Gastrocnemius medialis (tissue), 4 donors: ENCODE data around the gene PGF. TPM values are rescaled to one million over a fixed set of nuclear protein-coding genes. Genes with fewer than 3 reads are reported as not detected.

Experiments
- ATAC-seq, 2 donors: fragments of 150-250 bp; one replicate each; pipeline ENCODE4 v1.9.1; 2016
- DNase-seq, 2 donors: peaks; one replicate each; pipeline ENCODE4 v3.0.0-alpha.2; 2019
- H3K27ac ChIP-seq, 4 donors: fragments of 200-600 bp; sonication (generic); 1 replicate in 1 of 4; 2 replicates in 3 of 4; pipeline ENCODE4 v1.5.1; 2016 to 2018; ENCODE audit warnings: mild to moderate bottlenecking in 2 of 4, moderate library complexity in 1 of 4
- H3K27me3 ChIP-seq, 3 donors: fragments of 200-600 bp; sonication (generic) in 2 of 3; 1 replicate in 1 of 3; 2 replicates in 2 of 3; pipeline versions ENCODE4 v1.5.1 to v1.6.0; 2016 to 2019; ENCODE audit warnings: mild to moderate bottlenecking in 1 of 3, moderate library complexity in 1 of 3
- H3K36me3 ChIP-seq, 2 donors: fragments of 200-600 bp; sonication (generic) in 1 of 2; one replicate each; pipeline ENCODE4 v1.5.1; 2017 to 2018
- H3K4me1 ChIP-seq, 2 donors: fragments of 200-600 bp; sonication (generic) in 1 of 2; one replicate each; pipeline ENCODE4 v1.5.1; 2016 to 2017; ENCODE audit warnings: mild to moderate bottlenecking in 2 of 2
- H3K4me3 ChIP-seq, 4 donors: fragments of 200-600 bp; sonication (generic) in 3 of 4; 1 replicate in 1 of 4; 2 replicates in 3 of 4; pipeline ENCODE4 v1.5.1; 2016 to 2019; ENCODE audit warnings: mild to moderate bottlenecking in 2 of 4
- H3K9me3 ChIP-seq, 3 donors: fragments of 200-600 bp; sonication (generic) in 2 of 3; 1 replicate in 1 of 3; 2 replicates in 2 of 3; pipeline ENCODE4 v1.5.1; 2016 to 2019
- CTCF ChIP-seq, 5 experiments: fragments of 450-650 bp in 3 of 5; fragments of 200-600 bp in 2 of 5; sonication (generic) in 2 of 5; IDR thresholded peaks in 4 of 5; conservative IDR thresholded peaks in 1 of 5; 1 replicate in 4 of 5; 2 replicates in 1 of 5; pipeline ENCODE4 v1.5.1; 2016 to 2019; ENCODE audit warnings: antibody characterized with exemption in 5 of 5, mild to moderate bottlenecking in 3 of 5, moderate library complexity in 3 of 5
- POLR2A ChIP-seq, 2 donors: fragments of 450-650 bp; IDR thresholded peaks; one replicate each; pipeline ENCODE4 v1.6.1; 2017; ENCODE audit warnings: antibody characterized with exemption in 2 of 2, mild to moderate bottlenecking in 2 of 2, moderate library complexity in 2 of 2
- in situ Hi-C, 4 donors: fragments of 200-750 bp; cut with MboI; loops; one replicate each; pipeline versions ENCODE4 v1.15.0 to v1.8.0; 2017; ENCODE audit warnings: low sequenced_read_pairs in 4 of 4
- intact Hi-C: fragments of 100-400 bp; cut with DNase I; formaldehyde crosslinking; loops from one replicate; pipeline ENCODE4 v1.15.1; 2023; ENCODE audit warnings: low total_unique reads
- total RNA-seq, 4 donors: library from RNA; depleted of rRNA; stranded (reverse); fragments of >200 nt; gene quantifications; one replicate each; pipeline versions ENCODE4 v1.1.0 to v1.2.3, GENCODE V29; 2016

PGF gene
- total RNA-seq, 4 donors from 2014 or later, result 2.2 to 7.8 (median 3.8) TPM

DNA sequence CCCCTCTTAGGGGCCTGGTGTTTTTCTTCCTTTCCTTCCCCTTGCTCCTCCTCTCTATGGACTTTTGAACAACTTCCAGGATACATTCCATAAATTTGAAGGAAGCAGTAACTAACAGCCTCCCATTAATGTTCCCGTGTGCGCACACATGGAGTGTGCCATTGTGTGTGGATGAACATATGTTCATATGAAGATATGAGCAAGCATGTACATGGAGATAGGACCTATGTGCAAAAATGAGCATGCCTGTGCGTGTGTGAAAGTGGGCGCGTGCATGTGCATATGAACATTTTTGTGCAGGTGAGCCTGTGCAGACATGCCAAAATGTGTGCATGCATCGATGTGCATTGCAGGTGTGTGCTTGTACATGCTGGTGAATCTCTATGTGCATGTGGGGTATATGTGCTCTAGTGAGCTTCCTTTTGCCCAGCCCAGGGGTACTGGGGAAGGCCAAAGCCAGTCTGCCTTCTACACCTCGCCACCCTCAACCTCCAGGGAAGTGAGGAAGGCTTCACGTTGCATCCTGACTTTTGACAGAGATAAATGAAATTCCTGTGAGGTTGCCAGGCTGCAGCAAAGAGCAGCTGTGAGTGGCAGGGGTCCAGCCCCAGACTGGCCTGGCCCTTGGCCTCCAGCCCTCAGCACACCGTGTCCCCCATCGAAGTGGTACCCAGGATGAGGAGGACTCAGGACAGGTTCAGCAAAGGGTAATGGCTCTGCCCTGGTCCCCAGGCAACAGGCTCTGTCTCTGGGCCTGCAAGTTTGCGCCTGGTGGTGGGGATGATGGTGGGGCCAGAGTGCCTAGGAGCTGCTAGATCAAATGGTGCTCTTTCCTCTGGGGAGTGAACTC is 21.1 kb upstream of the PGF start:
- ATAC-seq (no peak), DNase-seq (no peak)
- no peak for TF ChIP-seq CTCF (IDR thresholded peaks at IDR 0.05 in 4 of 5, conservative IDR thresholded peaks at IDR 0.05 in 1 of 5)
- no peak for TF ChIP-seq POLR2A (IDR thresholded peaks at IDR 0.05)
- Histone ChIP-seq H3K4me3 (no peak overlapping the region), H3K27me3 (no peaks in the 10 kb centered on the region), H3K36me3 (no peaks in the 10 kb centered on the region), H3K9me3 (no peaks in the 10 kb centered on the region), H3K4me1 (peaks cover 61% of the 10 kb centered on the region in 2 donors), H3K27ac (no peak overlapping the region)
- in situ Hi-C loops (no loop called here), intact Hi-C loops (no loop called here)

DNA sequence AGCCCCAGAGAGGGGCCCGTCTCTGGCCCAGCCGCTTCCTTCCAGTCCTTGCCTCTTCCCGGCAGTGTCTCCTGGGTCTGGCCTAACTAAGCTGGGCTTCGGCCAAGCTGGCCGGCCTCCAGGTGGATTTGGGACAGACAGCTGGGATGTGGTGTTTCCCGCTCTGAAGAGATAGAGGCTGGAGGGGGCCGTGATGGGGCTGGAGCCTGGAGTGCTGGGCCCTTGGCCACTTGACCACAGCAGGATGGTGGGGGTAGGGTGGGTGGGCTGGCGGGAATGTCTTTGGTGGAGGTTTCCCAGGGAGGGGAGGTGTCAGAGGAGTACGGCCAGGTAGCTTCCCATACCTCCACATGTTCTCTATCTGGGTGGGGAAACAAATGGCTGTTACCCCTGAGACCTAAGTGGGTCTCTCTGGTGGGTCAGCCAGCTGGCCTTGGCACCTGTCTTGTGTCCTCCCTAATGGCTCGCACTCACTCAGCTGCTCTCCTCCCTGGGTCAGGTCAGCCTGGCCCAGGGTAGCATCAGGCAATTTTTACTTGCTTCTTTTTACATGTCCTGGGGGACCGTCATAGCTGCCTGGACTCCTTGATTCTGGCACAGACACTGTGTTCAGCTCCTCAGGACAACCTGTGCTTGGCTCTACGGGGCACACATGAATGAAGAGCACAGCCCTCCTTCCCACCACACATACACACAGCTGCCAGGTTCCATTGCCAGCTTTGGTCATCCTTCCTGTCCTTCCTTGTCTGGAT is 19.8 kb upstream of the PGF start:
- intact Hi-C loops, result no loop called here
- Histone ChIP-seq H3K27me3 (no peaks in the 10 kb centered on the region), H3K9me3 (no peaks in the 10 kb centered on the region), H3K4me3 (no peak overlapping the region), H3K36me3 (no peaks in the 10 kb centered on the region), H3K4me1 (peaks cover 49% of the 10 kb centered on the region in 2 donors), H3K27ac (peak overlapping the region; percentile 3 to 69 (median 63))
- ATAC-seq, result peak; percentile 21 to 55
- in situ Hi-C loops, result no loop called here
- TF ChIP-seq CTCF (IDR thresholded peaks at IDR 0.05 in 4 of 5, conservative IDR thresholded peaks at IDR 0.05 in 1 of 5), result no peak
- no peak for TF ChIP-seq POLR2A (IDR thresholded peaks at IDR 0.05)
- DNase-seq, result peak; percentile 60 to 83

DNA sequence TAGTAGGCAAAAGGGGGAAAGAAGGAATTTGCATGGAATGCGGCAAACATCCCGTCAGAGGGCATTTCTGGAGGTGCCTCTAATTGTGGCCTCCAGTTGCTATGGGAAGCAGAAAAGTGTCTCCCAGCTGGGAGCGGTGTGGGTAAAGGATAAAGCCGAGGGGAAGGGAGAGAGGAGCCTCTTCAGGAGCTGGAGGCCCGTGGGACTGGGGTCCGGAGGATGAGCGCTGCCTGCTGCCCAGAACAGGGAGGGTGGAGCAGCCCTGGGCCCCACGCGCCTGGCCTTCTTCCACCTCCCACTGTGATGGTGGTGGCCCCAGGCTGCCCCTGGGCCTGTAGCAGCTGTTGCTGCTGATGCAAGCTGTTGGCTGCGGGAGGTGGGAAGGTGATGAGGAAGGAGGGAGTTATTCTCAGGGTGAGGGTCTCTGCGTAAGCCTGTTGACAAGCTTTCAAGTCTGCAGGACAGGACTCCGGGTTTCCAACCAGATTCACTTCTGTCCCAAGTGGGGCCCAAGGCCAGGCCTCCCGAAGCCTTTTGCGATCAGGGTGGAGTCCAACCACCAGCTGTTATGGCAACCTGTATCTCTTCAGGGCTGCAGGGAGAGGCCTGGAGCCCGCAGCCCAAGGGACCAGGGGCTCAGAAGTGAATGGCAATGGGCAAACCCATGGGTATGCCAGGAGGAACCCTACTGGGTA is 19.1 kb upstream of the PGF start:
- ATAC-seq, result peak in 1 of 2 donors; percentile 20
- Histone ChIP-seq H3K4me3 (no peak overlapping the region), H3K4me1 (peaks cover 42% of the 10 kb centered on the region in 2 donors), H3K36me3 (no peaks in the 10 kb centered on the region), H3K27me3 (no peaks in the 10 kb centered on the region), H3K9me3 (no peaks in the 10 kb centered on the region), H3K27ac (peak overlapping the region; percentile 45 to 69 (median 63))
- TF ChIP-seq POLR2A (IDR thresholded peaks at IDR 0.05) (no peak), CTCF (IDR thresholded peaks at IDR 0.05 in 4 of 5, conservative IDR thresholded peaks at IDR 0.05 in 1 of 5) (no peak)
- DNase-seq, result peak in 1 of 2 donors; percentile 54
- in situ Hi-C loops (no loop called here), intact Hi-C loops (no loop called here)

- peaks cover 36% of the 10 kb centered on the region in 2 donors for H3K4me1 ChIP-seq
- no peak for ATAC-seq
- intact Hi-C loops, result no loop called here
These were observed 18.5 kb upstream of the PGF start for GRCh38 chr14:74973905-74974363.

More at GRCh38 chr14:74973905-74974363, 18.5 kb upstream of the PGF start:
- H3K4me3 ChIP-seq, result no peak overlapping the region
- in situ Hi-C loops, result no loop called here
- H3K36me3 ChIP-seq, result no peaks in the 10 kb centered on the region
- DNase-seq, result no peak
- H3K27ac ChIP-seq, result peak overlapping the region; percentile 45 to 69 (median 63)
- H3K27me3 ChIP-seq, result no peaks in the 10 kb centered on the region
- H3K9me3 ChIP-seq, result no peaks in the 10 kb centered on the region
- TF ChIP-seq POLR2A (IDR thresholded peaks at IDR 0.05) (no peak), CTCF (IDR thresholded peaks at IDR 0.05 in 4 of 5, conservative IDR thresholded peaks at IDR 0.05 in 1 of 5) (no peak)
